ENCODE data around the gene CALML3. TPM values are rescaled to one million over a fixed set of nuclear protein-coding genes. Genes with fewer than 3 reads are reported as not detected.

CALML3 gene
- total RNA-seq, 1 donor from 2014 or later = under 0.01 TPM

- no peak for DNase-seq (ENCODE audit: low spot score in 2 of 2)
- no peak for FAIRE-seq
These were observed 1.7 kb upstream of the CALML3 start for GRCh38 chr10:5522913-5523560.

DNA sequence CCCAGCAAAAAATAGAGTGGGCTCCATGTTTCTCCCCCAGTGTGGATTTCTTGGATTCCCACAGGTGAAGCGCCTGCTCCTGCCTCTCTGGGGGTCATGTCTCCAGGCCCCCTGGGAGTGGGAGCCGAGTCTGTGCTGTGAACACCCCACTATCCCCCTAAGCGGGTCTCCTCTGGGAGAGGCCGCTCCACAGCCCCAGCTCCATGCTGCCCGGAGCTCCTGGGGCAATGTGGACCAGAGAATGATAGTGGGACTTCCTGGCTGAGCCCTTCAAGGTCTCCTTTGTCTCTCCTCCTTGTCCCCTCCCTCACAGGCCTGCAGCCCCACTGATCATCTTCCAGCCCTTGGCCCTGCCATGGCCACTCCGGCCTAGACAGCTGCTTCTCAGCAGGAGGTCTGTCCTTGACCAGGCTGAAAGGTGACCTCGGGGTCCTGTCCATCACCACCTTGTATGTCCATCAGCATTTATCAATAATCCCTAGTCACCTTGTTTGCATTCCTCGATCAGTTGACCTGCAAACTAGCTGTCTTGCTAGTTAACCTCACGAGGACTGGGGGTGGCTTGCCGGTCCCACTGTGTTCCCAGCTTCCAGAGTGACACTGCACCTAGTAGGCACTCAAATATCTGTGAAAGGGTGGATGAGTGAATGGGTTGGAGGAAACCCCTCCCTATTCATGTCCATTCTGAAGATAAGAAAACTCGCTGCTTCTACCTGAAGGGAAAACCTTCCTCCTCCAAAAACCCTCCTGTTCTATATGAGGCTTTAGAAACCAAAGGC lies 776 bp upstream of the CALML3 start:
- FAIRE-seq = no peak
- no peak for DNase-seq (ENCODE audit: low spot score in 2 of 2)

- peak in 1 of 2 donors; percentile 53 for DNase-seq (ENCODE audit: low spot score in 2 of 2)
- no peak for FAIRE-seq
These were observed 990 bp downstream of the CALML3 start for GRCh38 chr10:5525561-5526341.

- FAIRE-seq (no peak), DNase-seq (ENCODE audit: low spot score in 2 of 2) (no peak)
These were observed 2.0 kb downstream of the CALML3 start for GRCh38 chr10:5526691-5527331.

DNA sequence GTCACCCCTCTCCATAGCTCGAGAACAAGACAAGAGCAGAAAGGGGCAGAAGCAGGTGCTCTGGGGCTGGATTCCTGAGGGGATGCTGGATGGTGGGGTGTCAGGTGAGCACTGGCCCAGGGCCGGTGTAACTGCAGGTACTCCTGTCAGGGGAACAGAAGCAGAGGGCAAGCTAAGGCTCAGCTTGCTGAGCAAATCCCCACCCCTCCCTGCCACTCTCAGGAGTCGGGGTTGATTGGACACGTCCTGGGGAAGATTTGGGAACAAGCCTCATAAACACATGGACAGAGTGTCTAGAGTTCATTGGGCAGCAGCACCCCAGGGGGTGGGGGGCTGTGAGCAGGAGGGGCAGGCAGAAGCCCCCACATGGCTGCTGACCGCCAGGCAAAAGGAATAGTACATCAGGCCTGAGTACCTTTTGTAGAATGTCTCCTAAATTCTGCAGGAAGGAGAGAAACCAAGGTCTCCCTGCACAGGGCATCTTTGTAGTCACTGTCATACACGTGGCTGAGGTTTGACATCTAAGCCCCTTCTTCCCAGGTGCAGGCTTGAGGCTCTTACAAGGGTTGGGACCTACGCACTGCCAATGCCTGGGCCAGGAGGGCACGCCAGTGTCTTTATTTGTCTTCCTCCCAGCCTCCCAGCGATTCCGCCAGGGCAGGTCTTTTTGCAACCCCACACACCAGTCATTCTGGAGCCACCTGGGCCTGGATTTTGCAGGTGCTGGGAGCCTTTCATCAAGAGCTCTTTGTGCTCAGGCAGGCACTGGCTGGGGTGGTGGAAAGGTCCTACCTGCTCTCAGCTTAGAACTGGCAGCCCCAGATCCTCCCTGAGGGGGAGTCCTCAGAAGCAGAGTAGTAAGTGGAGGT lies 2.8 kb downstream of the CALML3 start:
- DNase-seq (ENCODE audit: low spot score in 2 of 2) (no peak), FAIRE-seq (no peak)

DNA sequence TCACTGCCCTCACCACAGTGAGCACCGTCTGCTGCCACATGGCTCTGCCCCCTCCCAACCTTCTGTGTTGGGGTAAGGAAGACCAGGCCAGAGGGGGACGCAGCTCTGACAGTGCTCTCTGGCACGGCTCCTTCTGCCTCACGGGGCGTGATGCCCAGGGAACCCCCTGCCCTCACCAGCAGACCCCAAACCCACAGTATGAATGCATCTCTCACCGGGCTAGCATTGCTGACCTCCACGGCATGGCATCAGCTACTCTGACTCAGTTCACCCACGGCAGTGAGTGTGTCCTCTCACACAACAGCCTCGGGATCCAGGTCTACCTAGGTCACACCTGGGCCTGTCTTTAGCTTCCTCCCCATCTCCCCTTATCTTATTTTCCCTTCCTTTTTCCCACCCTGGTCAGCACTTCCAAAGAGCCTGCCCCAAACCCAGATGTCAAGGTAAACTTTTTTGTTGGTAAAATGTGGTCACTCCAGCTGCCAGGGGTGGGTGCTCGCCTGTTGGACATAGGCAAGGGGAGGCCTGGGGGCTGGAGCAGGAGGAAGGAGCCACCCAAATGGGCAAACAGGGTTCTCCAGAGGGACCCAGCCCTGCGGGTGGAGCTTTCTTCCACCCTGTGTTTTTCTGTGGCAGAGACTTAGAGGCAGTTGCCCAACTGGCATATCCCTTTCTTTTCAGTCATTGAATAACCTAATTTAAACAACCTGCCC lies 4.4 kb downstream of the CALML3 start:
- no peak for FAIRE-seq
- DNase-seq (ENCODE audit: low spot score in 2 of 2) = no peak

- FAIRE-seq (no peak), DNase-seq (ENCODE audit: low spot score in 2 of 2) (no peak)
These were observed 5.1 kb downstream of the CALML3 start for GRCh38 chr10:5529702-5530411.

- FAIRE-seq (no peak), DNase-seq (ENCODE audit: low spot score in 2 of 2) (no peak)
These were observed 5.6 kb downstream of the CALML3 start for GRCh38 chr10:5530412-5530806.

DNA sequence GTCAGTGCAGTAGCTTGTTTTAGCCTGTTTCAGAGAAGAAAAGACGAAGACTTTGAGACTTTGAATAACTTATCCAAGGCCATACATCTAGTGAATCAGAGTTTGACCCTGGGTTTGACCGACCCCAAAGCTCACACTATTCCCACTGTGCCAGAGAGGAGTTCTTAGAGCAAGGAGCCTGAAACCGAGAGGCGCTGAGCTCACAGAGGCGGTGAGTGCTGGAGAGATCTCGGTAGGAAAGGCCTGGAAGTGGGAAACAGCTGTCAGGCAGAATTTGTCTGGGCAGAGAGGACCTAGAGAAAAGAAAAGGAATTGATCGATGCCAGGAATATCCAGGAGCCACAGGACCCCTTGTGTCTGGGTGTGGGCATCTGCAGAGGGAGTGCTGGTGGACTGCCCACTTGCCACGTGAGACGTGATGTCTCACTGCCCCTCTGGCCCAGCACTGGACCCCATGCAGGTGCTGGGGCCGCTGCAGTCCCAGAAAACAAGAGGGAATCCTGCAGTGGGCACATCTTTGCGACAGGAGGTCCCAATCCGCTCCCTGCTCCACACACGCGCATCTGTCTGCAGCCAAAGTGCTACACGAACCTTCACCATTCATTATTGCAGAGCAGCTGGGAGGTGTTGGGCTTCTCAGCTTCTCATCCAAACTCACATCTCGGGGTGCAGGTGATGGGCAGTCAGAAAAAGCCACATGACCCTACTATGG lies 6.2 kb downstream of the CALML3 start:
- no peak for DNase-seq (ENCODE audit: low spot score in 2 of 2)

GRCh38 chr10:5531558-5532306 lies 7.0 kb downstream of the CALML3 start:
- DNase-seq (ENCODE audit: low spot score in 2 of 2) = no peak
- FAIRE-seq = no peak

More for the DNA sequence above, 6.2 kb downstream of the CALML3 start:
- no peak for FAIRE-seq

- no peak for DNase-seq (ENCODE audit: low spot score in 2 of 2)
- FAIRE-seq = no peak
These were observed 7.5 kb downstream of the CALML3 start for GRCh38 chr10:5532307-5532605.

DNA sequence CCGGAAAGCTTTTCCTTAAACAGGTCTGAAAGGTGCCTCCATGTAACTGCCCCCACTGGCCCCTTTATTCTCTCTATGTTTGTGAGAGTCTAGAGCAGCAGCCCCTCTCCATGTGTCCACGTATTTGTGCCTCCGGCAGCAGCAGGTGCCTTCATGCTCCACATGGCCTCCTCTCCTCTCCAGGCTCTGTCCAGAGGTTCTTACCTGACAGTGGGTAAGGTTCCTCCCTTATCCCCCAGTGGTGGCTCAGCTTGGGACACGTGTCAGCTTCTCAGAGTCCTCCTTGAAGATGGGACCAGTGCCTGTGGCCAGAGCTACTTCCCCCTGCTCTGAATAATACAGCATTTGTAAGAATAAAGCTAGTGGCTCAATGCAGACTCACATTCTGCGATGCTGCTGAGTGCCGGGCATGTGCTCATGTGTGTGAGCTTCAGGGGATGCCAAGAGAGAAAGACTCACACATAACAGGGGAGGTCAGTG lies 7.9 kb downstream of the CALML3 start:
- FAIRE-seq (no peak), DNase-seq (ENCODE audit: low spot score in 2 of 2) (no peak)

- FAIRE-seq = no peak
- DNase-seq (ENCODE audit: low spot score in 2 of 2) = no peak
These were observed 8.5 kb downstream of the CALML3 start for GRCh38 chr10:5533098-5533731.

DNA sequence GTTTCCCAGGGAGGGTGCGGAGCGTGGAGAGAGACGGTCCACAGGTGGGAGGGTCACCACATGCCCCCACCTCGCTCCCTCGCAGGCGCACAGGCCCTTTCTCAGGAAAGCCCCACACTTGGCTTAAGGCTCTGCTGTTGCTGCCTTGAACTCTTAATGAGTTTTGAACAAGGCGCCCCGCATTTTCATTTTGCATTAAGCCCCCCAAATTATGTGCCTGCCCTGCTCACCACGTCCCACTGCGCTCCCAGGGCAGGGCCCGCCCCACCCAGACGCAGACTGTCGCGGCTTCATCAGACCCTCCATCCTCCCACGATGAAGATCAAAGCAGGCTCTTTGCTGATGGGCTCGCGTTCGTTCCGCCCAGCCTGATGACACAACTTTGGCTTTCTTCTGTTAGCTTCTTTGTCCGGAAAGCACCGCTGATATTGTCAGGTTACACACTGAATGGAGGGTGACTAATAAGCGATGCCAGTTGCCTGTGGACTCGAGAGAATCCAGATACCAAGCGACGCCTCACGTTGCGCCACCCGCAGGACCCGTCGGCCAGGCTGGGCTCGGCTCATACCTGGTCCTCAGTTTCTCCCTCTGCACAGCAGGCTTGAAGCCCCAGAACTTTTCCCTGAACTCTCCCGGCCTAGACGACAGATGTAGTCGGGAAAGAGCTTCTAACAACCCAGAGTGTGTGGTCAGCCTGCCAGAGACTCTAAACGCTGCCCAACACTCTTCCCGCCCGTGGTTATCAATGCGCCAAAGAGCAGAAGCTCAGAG lies 9.5 kb downstream of the CALML3 start:
- DNase-seq (ENCODE audit: low spot score in 2 of 2) (no peak), FAIRE-seq (no peak)

- FAIRE-seq (no peak), DNase-seq (ENCODE audit: low spot score in 2 of 2) (no peak)
These were observed 10.4 kb downstream of the CALML3 start for GRCh38 chr10:5534880-5535856.
